SIG-M5 treated with dmso at 0.1 percent for 504 hours (cell line): ENCODE results near the gene SIGLEC5.
A peak's percentile ranks its signal among the peaks of the same experiment; 100 is the strongest.
"Not testable (repeated sequence)": the region's sequence is repeated elsewhere in the genome, so short reads cannot be mapped to it uniquely, and the experiment has no call there.

Experiments used
- DNase-seq: peaks from one replicate; lab custom pipeline; 2025; ENCODE audit not compliant: unreplicated experiment; lab: John Stamatoyannopoulos, UW

SIGLEC5 gene

GRCh38 chr19:51630315-51630714, at the start of gene SIGLEC5:
Gene SIGLEC5, minus strand, starts transcription at chr19:51630401. Its CDS starts 66 bp downstream, at chr19:51630335.
- not testable (repeated sequence) for DNase-seq

GRCh38 chr19:51676566-51677083, 46.4 kb upstream of the SIGLEC5 start:
- no peak for DNase-seq

- not testable (repeated sequence) for DNase-seq
These were observed 45.8 kb upstream of the SIGLEC5 start for GRCh38 chr19:51675911-51676565.

GRCh38 chr19:51668216-51668615, 38.0 kb upstream of the SIGLEC5 start:
- no peak for DNase-seq

- DNase-seq, result no peak
These were observed 34.8 kb upstream of the SIGLEC5 start for GRCh38 chr19:51664997-51665396.

GRCh38 chr19:51664131-51664530, 33.9 kb upstream of the SIGLEC5 start:
- DNase-seq, result no peak

- DNase-seq, result no peak
These were observed 33.4 kb upstream of the SIGLEC5 start for GRCh38 chr19:51663650-51664049.

- DNase-seq, result peak; percentile 49
These were observed 30.9 kb upstream of the SIGLEC5 start for GRCh38 chr19:51660975-51661600.

GRCh38 chr19:51654783-51655182, 24.6 kb upstream of the SIGLEC5 start:
- DNase-seq, result no peak

- no peak for DNase-seq
These were observed 23.0 kb upstream of the SIGLEC5 start for GRCh38 chr19:51653162-51653561.

- no peak for DNase-seq
These were observed 22.1 kb upstream of the SIGLEC5 start for GRCh38 chr19:51652266-51652665.

GRCh38 chr19:51651216-51651846, 21.1 kb upstream of the SIGLEC5 start:
- peak; percentile 64 for DNase-seq

GRCh38 chr19:51647318-51647717, 17.1 kb upstream of the SIGLEC5 start:
- no peak for DNase-seq

GRCh38 chr19:51646730-51647129, 16.5 kb upstream of the SIGLEC5 start, which contains the start of gene SIGLEC14:
Gene SIGLEC14, minus strand, starts transcription at chr19:51646825. Its CDS starts 66 bp downstream, at chr19:51646759.
- not testable (repeated sequence) for DNase-seq

- peak; percentile 70 for DNase-seq
These were observed 14.6 kb upstream of the SIGLEC5 start for GRCh38 chr19:51644636-51645271.

- DNase-seq, result no peak
These were observed 11.4 kb upstream of the SIGLEC5 start for GRCh38 chr19:51641648-51642047.

- no peak for DNase-seq
These were observed 10.2 kb upstream of the SIGLEC5 start for GRCh38 chr19:51640386-51640785.

- DNase-seq, result no peak
These were observed 9.7 kb upstream of the SIGLEC5 start for GRCh38 chr19:51639916-51640315.

GRCh38 chr19:51637362-51637978, 7.3 kb upstream of the SIGLEC5 start:
- DNase-seq, result no peak

GRCh38 chr19:51632126-51632525, 1.9 kb upstream of the SIGLEC5 start:
- no peak for DNase-seq
